ENCODE data around the gene ATP8A2.

Gene ATP8A2

DNA sequence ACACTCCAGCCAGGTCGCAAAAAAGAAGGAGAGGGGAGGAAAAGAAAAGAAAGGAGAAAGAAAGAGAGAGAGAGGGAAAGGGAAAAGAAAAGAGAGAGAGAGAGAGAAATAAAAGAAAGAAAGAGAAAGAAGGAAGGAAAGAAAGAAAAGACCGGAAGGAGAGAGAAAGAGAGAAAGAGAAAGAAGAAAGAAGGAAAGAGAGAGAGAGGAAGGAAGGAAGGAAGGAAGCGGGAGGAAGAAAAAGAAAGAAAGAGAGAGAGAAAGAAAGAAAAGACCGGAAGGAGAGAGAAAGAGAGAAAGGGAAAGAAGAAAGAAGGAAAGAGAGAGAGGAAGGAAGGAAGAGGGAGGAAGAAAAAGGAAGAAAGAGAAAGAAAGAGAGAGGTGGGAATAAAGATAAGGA, 359.3 kb downstream of the ATP8A2 start:
- Mint-ChIP-seq H3K27ac (no peak overlapping the region), H3K4me3 (no peak overlapping the region), H3K27me3 (peaks cover 13% of the 10 kb centered on the region), H3K36me3 (ENCODE audit: low read depth) (no peaks in the 10 kb centered on the region), H3K4me1 (ENCODE audit: low read depth) (peaks cover 5% of the 10 kb centered on the region), H3K9me3 (no peaks in the 10 kb centered on the region)
- DNase-seq, result no peak

DNA sequence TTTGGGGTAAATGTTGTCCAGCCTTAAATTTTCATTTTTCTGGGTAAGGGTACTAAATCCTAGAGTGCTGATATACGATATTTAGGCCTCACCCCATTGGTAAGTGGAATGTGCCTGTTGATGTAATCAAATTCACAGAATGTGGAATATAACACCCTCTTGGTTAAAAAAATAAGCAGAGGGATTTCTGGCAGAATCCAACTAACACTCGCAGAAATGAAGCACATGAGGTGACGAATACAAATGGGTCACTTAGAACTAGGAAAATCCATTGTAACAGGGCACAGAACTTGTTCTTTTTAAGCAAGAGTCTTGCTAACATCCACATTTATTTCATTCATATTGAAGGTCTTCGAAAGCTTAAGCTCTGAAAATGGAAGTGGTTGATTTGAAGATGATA, 359.8 kb downstream of the ATP8A2 start:
- no peak overlapping the region for H3K4me3 Mint-ChIP-seq
- H3K27ac Mint-ChIP-seq, result no peak overlapping the region
- no peaks in the 10 kb centered on the region for H3K36me3 Mint-ChIP-seq (ENCODE audit: low read depth)
- no peak for DNase-seq
- peaks cover 5% of the 10 kb centered on the region for H3K4me1 Mint-ChIP-seq (ENCODE audit: low read depth)
- H3K9me3 Mint-ChIP-seq, result no peaks in the 10 kb centered on the region
- H3K27me3 Mint-ChIP-seq, result peaks cover 13% of the 10 kb centered on the region

DNA sequence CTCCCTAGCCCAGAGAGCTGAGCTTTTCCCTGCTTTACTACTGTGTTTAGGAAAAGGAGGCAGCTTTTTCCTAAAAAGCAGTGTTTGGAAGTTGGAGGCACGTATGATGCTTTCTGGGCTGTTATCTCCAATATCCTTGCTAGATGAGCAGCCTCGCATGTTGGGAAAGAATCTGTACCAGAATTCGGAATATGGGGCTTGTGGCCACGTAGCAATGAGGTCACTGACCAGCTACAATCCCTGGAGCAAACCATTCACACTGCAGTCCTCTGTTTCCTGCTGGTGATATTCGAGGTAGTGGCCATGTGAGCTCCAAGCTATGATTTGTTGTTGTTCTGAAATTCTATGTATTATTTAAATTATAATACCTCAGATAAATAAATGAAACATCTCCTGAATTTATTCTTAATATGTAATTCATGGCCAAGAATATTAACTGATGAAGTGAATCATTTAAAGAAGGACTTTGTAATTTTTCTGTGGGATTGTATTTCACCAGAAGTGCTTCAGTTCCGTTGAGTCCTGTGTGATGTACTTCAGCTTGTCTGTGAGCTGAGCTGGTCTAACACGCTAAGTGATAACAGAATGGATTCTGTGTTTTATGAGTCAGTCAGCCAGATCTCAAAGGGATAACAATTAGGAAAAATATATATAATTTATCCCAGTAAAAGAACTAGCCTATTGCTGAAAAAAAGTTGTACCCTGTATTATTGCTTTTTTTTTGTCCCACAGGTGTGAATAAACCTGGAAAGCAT, 360.5 kb downstream of the ATP8A2 start:
- H3K4me1 Mint-ChIP-seq (ENCODE audit: low read depth), result peaks cover 5% of the 10 kb centered on the region
- no peaks in the 10 kb centered on the region for H3K36me3 Mint-ChIP-seq (ENCODE audit: low read depth)
- no peak overlapping the region for H3K27ac Mint-ChIP-seq
- peaks cover 13% of the 10 kb centered on the region for H3K27me3 Mint-ChIP-seq
- H3K4me3 Mint-ChIP-seq, result no peak overlapping the region
- no peaks in the 10 kb centered on the region for H3K9me3 Mint-ChIP-seq
- no peak for DNase-seq

DNA sequence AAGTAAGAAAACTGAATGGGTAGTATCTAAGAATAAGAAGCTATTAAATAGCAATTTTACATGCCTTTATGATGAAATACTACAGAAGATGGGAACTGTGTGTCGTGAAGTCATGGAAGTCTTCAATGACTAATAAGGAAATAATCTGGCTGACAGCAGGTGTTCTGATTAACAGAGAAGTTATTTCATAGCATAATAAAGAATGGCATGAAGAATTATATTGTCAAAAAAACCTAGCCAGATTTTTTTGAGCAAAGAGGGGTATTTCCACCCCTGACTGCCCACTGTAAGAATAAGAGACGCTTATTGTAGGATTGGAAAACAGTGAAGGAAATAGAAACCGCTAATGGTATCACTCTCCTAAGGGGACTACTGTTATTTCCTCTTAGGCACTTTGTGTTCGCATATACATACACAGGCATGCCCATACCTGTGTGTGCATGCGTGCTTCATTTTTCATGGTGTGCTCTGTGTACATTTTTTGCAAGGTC, 361.3 kb downstream of the ATP8A2 start:
- H3K9me3 Mint-ChIP-seq, result no peaks in the 10 kb centered on the region
- H3K4me3 Mint-ChIP-seq, result no peak overlapping the region
- no peak overlapping the region for H3K27ac Mint-ChIP-seq
- peaks cover 8% of the 10 kb centered on the region for H3K4me1 Mint-ChIP-seq (ENCODE audit: low read depth)
- H3K36me3 Mint-ChIP-seq (ENCODE audit: low read depth), result no peaks in the 10 kb centered on the region
- H3K27me3 Mint-ChIP-seq, result peaks cover 10% of the 10 kb centered on the region
- DNase-seq, result no peak

DNA sequence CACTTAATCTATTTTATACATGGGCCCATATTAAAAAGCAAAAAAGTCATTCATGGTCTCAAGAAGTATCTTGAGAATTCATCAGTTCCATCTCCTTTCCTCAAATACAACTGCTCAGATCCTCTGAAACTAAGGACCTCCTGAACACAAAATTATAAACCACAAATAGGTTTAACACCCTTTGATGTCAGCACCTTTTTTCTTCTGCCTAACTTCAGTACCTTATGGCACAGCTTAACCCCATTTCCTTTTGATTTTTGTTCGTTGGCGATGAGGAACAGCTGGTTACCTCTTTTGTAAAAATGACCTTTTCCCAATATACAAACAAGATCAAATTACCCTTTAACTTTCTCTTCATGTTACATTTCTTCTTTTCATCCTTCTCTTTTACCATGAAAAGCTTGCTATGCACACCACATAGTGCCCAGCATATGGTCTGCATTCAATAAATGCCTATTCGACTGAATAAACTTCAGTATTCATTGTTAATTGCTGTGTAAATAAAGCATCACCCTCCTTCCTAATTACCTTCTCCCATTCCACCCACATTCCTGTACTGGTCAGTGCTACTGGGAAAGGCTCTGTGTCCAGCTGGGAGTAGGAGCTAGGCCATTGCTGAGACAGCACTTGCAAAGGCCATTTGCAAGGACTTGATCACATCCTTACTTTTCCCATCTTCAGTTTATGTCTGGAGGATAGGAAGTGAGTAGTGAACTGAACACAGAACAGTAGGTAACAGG, 362.1 kb downstream of the ATP8A2 start:
- Mint-ChIP-seq H3K4me3 (no peak overlapping the region), H3K4me1 (ENCODE audit: low read depth) (peaks cover 15% of the 10 kb centered on the region), H3K36me3 (ENCODE audit: low read depth) (no peaks in the 10 kb centered on the region), H3K9me3 (no peaks in the 10 kb centered on the region), H3K27ac (no peak overlapping the region), H3K27me3 (peaks cover 10% of the 10 kb centered on the region)
- DNase-seq, result no peak

DNA sequence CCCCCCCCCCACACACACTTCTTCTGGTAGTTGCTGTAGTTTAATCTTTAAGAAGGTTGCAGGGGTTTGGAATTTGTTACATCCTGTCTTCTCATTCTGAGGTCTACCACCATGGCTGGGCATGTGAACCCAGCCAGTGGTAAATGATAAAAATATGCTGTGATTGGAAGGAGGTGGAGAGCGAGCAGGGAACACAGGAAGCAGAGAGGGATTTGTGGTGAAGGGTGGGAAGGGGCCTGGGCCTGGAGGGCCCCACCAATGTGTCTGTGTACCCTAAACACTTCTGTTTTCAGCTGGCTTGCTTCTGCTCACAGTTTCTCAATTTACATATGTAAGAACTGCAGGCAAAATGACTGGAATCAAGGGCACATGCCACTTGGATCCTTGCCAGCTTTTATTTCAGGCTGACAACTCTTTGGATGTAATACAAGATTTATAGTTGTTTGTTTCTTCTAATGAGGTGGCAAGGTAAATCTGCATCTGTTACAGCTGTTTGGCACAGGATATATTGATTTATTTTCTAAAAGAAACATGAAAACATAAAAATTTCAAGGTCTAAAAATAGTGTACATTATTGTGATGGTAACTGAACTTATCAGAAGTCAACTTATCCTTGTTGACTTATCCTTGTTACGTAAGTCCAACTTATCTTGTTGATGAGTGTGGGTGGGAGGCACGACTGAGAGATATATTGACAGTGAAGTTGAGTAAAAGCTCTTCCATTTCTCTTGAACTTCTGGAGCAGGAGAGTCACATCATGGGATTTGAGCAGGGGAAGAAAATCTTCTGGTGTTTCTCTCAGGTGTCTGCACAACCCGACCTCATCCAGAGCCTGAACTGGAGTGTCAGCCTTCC, 366.8 kb downstream of the ATP8A2 start:
- Mint-ChIP-seq H3K36me3 (ENCODE audit: low read depth) (no peaks in the 10 kb centered on the region), H3K27ac (no peak overlapping the region), H3K4me3 (no peak overlapping the region), H3K4me1 (ENCODE audit: low read depth) (peaks cover 17% of the 10 kb centered on the region), H3K27me3 (peaks cover 5% of the 10 kb centered on the region), H3K9me3 (no peaks in the 10 kb centered on the region)
- DNase-seq, result no peak

DNA sequence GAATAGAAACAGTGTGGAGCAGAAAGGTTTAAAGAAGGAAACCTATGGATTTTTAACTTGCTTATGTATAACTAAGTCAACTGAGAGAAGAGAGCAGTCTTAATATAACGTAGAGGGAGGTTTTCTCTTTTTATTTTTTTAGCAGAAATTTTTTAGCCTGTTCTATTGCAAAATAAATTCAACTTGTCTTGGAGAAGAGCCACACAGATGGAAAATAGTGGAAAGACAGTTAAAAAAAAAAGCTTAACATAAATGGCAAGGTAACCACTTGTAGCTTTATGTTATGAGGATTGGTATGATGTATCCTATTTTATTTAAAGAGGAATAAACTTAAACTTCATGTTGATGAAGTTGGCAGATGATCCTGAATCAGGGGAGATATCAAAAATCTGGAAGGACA, 367.6 kb downstream of the ATP8A2 start:
- Mint-ChIP-seq H3K4me1 (ENCODE audit: low read depth) (peaks cover 13% of the 10 kb centered on the region), H3K4me3 (no peak overlapping the region), H3K27ac (no peak overlapping the region), H3K9me3 (no peaks in the 10 kb centered on the region), H3K36me3 (ENCODE audit: low read depth) (no peaks in the 10 kb centered on the region), H3K27me3 (peaks cover 5% of the 10 kb centered on the region)
- DNase-seq, result no peak

DNA sequence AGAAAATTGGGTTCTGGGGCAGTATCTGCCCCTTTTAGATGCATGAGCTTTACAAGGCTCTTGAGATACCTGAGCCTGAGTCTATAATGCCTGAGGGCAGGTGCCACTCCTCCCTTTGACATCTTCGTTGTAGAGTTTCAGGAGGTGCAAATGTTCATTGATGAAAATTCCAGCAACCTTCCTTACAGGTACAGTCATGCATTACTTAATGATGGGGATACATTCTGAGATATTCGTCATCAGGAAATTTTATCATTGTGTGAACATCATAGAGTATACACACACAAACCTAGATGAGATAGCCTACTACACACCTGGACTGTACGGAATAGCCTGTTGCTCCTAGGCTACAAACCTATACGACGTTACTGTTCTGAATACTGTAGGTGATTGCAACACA, 370.0 kb downstream of the ATP8A2 start:
- H3K36me3 Mint-ChIP-seq (ENCODE audit: low read depth), result no peaks in the 10 kb centered on the region
- H3K4me3 Mint-ChIP-seq, result no peak overlapping the region
- H3K27me3 Mint-ChIP-seq, result peaks cover 5% of the 10 kb centered on the region
- DNase-seq, result no peak
- H3K27ac Mint-ChIP-seq, result no peak overlapping the region
- H3K4me1 Mint-ChIP-seq (ENCODE audit: low read depth), result peaks cover 13% of the 10 kb centered on the region
- no peaks in the 10 kb centered on the region for H3K9me3 Mint-ChIP-seq

DNA sequence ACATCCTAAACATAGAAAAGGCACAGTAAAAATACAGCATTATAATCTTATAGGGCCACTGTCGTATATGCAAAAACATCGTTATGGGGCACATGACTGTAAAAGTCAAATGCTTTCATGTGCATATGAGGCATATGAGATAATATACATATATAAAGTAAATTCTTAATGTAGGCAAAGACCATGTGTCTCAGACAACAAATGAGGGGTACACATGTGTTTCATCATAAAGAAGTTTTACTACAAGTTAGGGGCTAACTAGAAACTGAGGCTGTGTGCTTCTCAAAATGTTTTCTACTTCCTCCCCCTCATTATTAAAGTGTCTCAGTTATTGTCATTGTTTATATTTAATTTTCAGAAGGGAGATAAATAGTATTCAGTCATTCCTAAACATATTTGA, 370.4 kb downstream of the ATP8A2 start:
- Mint-ChIP-seq H3K4me1 (ENCODE audit: low read depth) (peaks cover 13% of the 10 kb centered on the region), H3K4me3 (no peak overlapping the region), H3K27me3 (peaks cover 5% of the 10 kb centered on the region), H3K27ac (no peak overlapping the region), H3K9me3 (no peaks in the 10 kb centered on the region), H3K36me3 (ENCODE audit: low read depth) (no peaks in the 10 kb centered on the region)
- no peak for DNase-seq

DNA sequence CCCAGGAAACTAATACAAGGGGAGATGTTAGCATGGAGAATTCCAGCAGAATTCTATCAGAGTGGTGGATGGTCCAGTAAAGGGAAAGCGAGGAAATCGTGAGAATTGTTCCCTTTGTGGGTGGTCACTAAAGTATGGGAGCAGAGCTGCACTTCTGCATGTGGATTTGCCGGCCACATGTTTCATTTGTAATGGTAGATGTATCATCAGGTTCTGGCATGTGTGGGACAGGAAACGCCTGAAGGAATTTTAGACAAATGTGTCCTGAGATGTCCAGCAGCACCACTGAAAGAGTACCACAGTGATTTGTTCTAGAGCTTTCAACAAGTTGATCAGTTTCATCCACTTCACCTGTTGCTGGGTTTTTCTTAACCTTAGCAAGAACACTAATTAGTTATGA, 371.6 kb downstream of the ATP8A2 start:
- H3K4me3 Mint-ChIP-seq, result no peak overlapping the region
- peaks cover 5% of the 10 kb centered on the region for H3K27me3 Mint-ChIP-seq
- no peak overlapping the region for H3K27ac Mint-ChIP-seq
- DNase-seq, result no peak
- H3K9me3 Mint-ChIP-seq, result no peaks in the 10 kb centered on the region
- H3K36me3 Mint-ChIP-seq (ENCODE audit: low read depth), result no peaks in the 10 kb centered on the region
- peaks cover 6% of the 10 kb centered on the region for H3K4me1 Mint-ChIP-seq (ENCODE audit: low read depth)

DNA sequence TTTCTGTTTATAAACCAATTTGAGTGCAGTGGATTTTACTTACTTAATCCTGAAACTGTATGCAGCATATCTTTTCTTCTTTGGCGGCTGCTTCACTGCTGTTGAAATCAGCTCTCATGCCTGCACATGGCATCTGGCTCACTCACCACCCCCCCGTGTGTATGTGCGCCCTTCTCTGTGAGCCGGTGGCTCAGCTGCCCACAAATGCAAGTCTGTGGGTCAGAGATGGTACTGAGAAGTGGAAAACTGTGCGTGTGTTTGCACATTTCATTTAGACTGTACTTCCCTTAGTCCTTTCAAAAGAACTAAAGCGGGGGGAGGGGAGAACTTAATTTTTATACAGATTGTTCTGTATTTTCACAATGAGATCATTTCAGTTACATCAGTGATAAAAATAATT, 372.4 kb downstream of the ATP8A2 start:
- Mint-ChIP-seq H3K27ac (no peak overlapping the region), H3K36me3 (ENCODE audit: low read depth) (no peaks in the 10 kb centered on the region), H3K4me1 (ENCODE audit: low read depth) (no peaks in the 10 kb centered on the region), H3K4me3 (no peak overlapping the region), H3K9me3 (no peaks in the 10 kb centered on the region), H3K27me3 (peaks cover 5% of the 10 kb centered on the region)
- DNase-seq, result no peak

DNA sequence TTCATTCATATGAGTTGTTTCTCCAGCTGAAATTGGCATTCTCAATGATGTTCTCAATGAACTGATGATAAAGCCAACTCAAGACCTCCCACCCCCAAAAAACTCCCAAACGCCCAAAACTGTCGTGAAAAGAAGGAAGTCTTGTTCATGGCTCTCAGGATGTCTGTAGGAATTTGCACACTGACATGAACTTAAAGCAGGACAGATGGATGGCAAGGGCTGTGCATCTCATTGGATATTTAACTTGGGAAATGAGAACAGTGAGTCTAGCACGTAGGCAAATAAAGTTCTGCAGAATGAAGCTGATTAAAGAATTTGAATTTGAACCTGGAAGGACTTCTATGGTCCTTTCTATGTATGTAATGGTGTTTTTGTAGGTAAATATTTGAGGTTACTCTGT, 374.4 kb downstream of the ATP8A2 start:
- Mint-ChIP-seq H3K4me1 (ENCODE audit: low read depth) (no peaks in the 10 kb centered on the region), H3K9me3 (no peaks in the 10 kb centered on the region), H3K4me3 (no peak overlapping the region), H3K27ac (no peak overlapping the region), H3K27me3 (peaks cover 5% of the 10 kb centered on the region), H3K36me3 (ENCODE audit: low read depth) (no peaks in the 10 kb centered on the region)
- no peak for DNase-seq

DNA sequence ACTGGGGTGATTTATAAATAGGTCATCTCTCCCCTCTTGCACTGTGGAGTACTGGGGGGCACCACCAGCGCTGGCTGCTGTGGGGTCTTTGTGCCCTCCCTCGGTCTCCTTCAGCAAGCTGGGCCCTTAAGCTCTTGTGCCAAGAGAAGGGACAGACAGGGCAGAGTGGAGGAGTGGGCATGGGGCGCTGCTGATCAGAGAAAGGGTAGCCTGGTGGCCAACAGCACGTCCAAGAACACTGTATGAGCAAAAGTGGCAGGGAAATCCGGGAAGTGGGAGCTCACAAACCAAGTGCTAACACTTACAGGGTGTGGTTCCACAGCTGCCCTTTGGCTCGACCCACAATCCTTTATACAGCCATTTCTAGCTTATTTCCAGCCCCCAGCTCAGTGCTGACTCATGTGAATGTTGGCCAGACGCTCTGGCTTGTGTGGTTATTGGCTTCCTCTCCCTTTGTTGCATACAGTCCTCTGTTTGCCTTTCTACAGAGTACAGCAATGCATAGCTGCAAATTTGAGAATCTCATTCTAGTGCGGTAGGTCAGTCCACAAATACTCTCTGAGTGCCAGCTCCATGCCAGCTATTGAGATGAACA, 381.3 kb downstream of the ATP8A2 start:
- no peak overlapping the region for H3K4me3 Mint-ChIP-seq
- H3K27me3 Mint-ChIP-seq, result peaks cover 12% of the 10 kb centered on the region
- no peak overlapping the region for H3K27ac Mint-ChIP-seq
- H3K9me3 Mint-ChIP-seq, result no peaks in the 10 kb centered on the region
- no peaks in the 10 kb centered on the region for H3K36me3 Mint-ChIP-seq (ENCODE audit: low read depth)
- DNase-seq, result no peak
- peaks cover 7% of the 10 kb centered on the region for H3K4me1 Mint-ChIP-seq (ENCODE audit: low read depth)

DNA sequence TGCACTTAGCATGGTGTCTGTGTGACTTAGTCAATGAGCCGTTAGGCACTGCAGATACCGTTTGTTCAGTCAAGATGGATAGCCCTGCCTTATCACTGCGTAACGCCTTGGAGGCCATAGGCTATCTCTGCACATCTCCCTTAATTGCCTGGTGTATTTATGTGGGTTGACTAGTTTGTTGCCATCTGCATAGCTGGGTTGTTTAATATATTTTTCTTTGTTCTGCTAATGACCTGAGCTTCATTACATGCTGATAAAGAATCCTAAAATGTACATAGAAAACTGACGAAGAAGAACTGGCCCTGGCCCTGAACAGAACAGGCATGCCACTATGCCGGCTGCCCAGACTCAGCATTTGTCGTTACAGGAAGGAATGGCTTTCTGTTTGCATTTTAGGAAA, 382.2 kb downstream of the ATP8A2 start:
- Mint-ChIP-seq H3K4me3 (no peak overlapping the region), H3K9me3 (no peaks in the 10 kb centered on the region), H3K4me1 (ENCODE audit: low read depth) (peaks cover 7% of the 10 kb centered on the region), H3K27me3 (peaks cover 12% of the 10 kb centered on the region), H3K27ac (no peak overlapping the region), H3K36me3 (ENCODE audit: low read depth) (no peaks in the 10 kb centered on the region)
- DNase-seq, result no peak

All from activated T-cell treated with anti-CD3 and anti-CD28 coated beads, Interleukin-2, amount 50 U/mL, for 24 hours (primary cell).